Measurements from ENCODE around the gene IRGC.
"Not testable (repeated sequence)": the region's sequence is repeated elsewhere in the genome, so short reads cannot be mapped to it uniquely, and the experiment has no call there.

Gene IRGC

GRCh38 chr19:43675906-43676305, 40.0 kb upstream of the IRGC start:
- no peaks in the 10 kb centered on the region for H3K9me3 ChIP-seq (ENCODE audit: low read length)
- H4K20me1 ChIP-seq (ENCODE audit: insufficient read depth, low read length) = no peaks in the 10 kb centered on the region
- no peak overlapping the region for H2AFZ ChIP-seq (ENCODE audit: low read length)
- H3K36me3 ChIP-seq (ENCODE audit: insufficient read depth, low read length) = no peaks in the 10 kb centered on the region
- TF ChIP-seq EZH2 (IDR thresholded peaks at IDR 0.05; ENCODE audit: borderline replicate concordance, low read length) (no peak), CTCF (IDR thresholded peaks at IDR 0.05; ENCODE audit: low read length) (no peak)
- no peaks in the 10 kb centered on the region for H3F3A ChIP-seq (ENCODE audit: insufficient read depth, low read length)
- H3K4me3 ChIP-seq (ENCODE audit: low read depth, low read length, poor library complexity, severe bottlenecking) = no peak overlapping the region
- H3K4me1 ChIP-seq (ENCODE audit: insufficient read depth, low read length, severe bottlenecking) = no peaks in the 10 kb centered on the region
- H3K27me3 ChIP-seq (ENCODE audit: insufficient read depth, low read length) = no peaks in the 10 kb centered on the region
- no peaks in the 10 kb centered on the region for H3K9me2 ChIP-seq (ENCODE audit: low read depth, low read length)
- H3K27ac ChIP-seq (ENCODE audit: low read depth, low read length, poor library complexity, severe bottlenecking) = no peak overlapping the region
- H3K4me2 ChIP-seq (ENCODE audit: low read length) = no peak overlapping the region
- no peaks in the 10 kb centered on the region for H3K79me2 ChIP-seq (ENCODE audit: insufficient read depth, low read length)
- no peak overlapping the region for H3K9ac ChIP-seq (ENCODE audit: low read length)

- no peaks in the 10 kb centered on the region for H3K36me3 ChIP-seq (ENCODE audit: insufficient read depth, low read length)
- no peak overlapping the region for H3K4me2 ChIP-seq (ENCODE audit: low read length)
- no peak overlapping the region for H3K9ac ChIP-seq (ENCODE audit: low read length)
- H3K9me3 ChIP-seq (ENCODE audit: low read length) = no peaks in the 10 kb centered on the region
- H3K79me2 ChIP-seq (ENCODE audit: insufficient read depth, low read length) = no peaks in the 10 kb centered on the region
- no peak overlapping the region for H2AFZ ChIP-seq (ENCODE audit: low read length)
- TF ChIP-seq CTCF (IDR thresholded peaks at IDR 0.05; ENCODE audit: low read length) = no peak
- TF ChIP-seq EZH2 (IDR thresholded peaks at IDR 0.05; ENCODE audit: borderline replicate concordance, low read length) = no peak
- H3K4me1 ChIP-seq (ENCODE audit: insufficient read depth, low read length, severe bottlenecking) = no peaks in the 10 kb centered on the region
- no peak overlapping the region for H3K4me3 ChIP-seq (ENCODE audit: low read depth, low read length, poor library complexity, severe bottlenecking)
- H3K27ac ChIP-seq (ENCODE audit: low read depth, low read length, poor library complexity, severe bottlenecking) = no peak overlapping the region
- no peaks in the 10 kb centered on the region for H4K20me1 ChIP-seq (ENCODE audit: insufficient read depth, low read length)
- no peaks in the 10 kb centered on the region for H3K27me3 ChIP-seq (ENCODE audit: insufficient read depth, low read length)
- H3K9me2 ChIP-seq (ENCODE audit: low read depth, low read length) = no peaks in the 10 kb centered on the region
- no peaks in the 10 kb centered on the region for H3F3A ChIP-seq (ENCODE audit: insufficient read depth, low read length)
These were observed 37.2 kb upstream of the IRGC start for GRCh38 chr19:43678512-43679261.

- H2AFZ ChIP-seq (ENCODE audit: low read length) = no peak overlapping the region
- no peaks in the 10 kb centered on the region for H3K27me3 ChIP-seq (ENCODE audit: insufficient read depth, low read length)
- H3K79me2 ChIP-seq (ENCODE audit: insufficient read depth, low read length) = no peaks in the 10 kb centered on the region
- no peaks in the 10 kb centered on the region for H3K9me3 ChIP-seq (ENCODE audit: low read length)
- no peak for TF ChIP-seq CTCF (IDR thresholded peaks at IDR 0.05; ENCODE audit: low read length)
- no peak for TF ChIP-seq EZH2 (IDR thresholded peaks at IDR 0.05; ENCODE audit: borderline replicate concordance, low read length)
- H3K4me3 ChIP-seq (ENCODE audit: low read depth, low read length, poor library complexity, severe bottlenecking) = no peak overlapping the region
- H4K20me1 ChIP-seq (ENCODE audit: insufficient read depth, low read length) = no peaks in the 10 kb centered on the region
- no peaks in the 10 kb centered on the region for H3F3A ChIP-seq (ENCODE audit: insufficient read depth, low read length)
- H3K27ac ChIP-seq (ENCODE audit: low read depth, low read length, poor library complexity, severe bottlenecking) = no peak overlapping the region
- no peak overlapping the region for H3K4me2 ChIP-seq (ENCODE audit: low read length)
- no peaks in the 10 kb centered on the region for H3K9me2 ChIP-seq (ENCODE audit: low read depth, low read length)
- H3K36me3 ChIP-seq (ENCODE audit: insufficient read depth, low read length) = no peaks in the 10 kb centered on the region
- H3K4me1 ChIP-seq (ENCODE audit: insufficient read depth, low read length, severe bottlenecking) = no peaks in the 10 kb centered on the region
- no peak overlapping the region for H3K9ac ChIP-seq (ENCODE audit: low read length)
These were observed 34.1 kb upstream of the IRGC start for GRCh38 chr19:43681821-43682220.

- not testable (repeated sequence) for H3K9me3 ChIP-seq (ENCODE audit: low read length); H3K9ac ChIP-seq (ENCODE audit: low read length); H3K27ac ChIP-seq (ENCODE audit: low read depth, low read length, poor library complexity, severe bottlenecking); H3K4me1 ChIP-seq (ENCODE audit: insufficient read depth, low read length, severe bottlenecking); H3K9me2 ChIP-seq (ENCODE audit: low read depth, low read length); H3K4me2 ChIP-seq (ENCODE audit: low read length); H4K20me1 ChIP-seq (ENCODE audit: insufficient read depth, low read length); H3K36me3 ChIP-seq (ENCODE audit: insufficient read depth, low read length); H3K27me3 ChIP-seq (ENCODE audit: insufficient read depth, low read length); H2AFZ ChIP-seq (ENCODE audit: low read length); H3K4me3 ChIP-seq (ENCODE audit: low read depth, low read length, poor library complexity, severe bottlenecking); H3F3A ChIP-seq (ENCODE audit: insufficient read depth, low read length); H3K79me2 ChIP-seq (ENCODE audit: insufficient read depth, low read length)
These were observed 33.6 kb upstream of the IRGC start for GRCh38 chr19:43682269-43682668.

Measured in OCI-LY1 (cell line).